WTC11 (cell line): Measurements from ENCODE around the gene RASD1. TPM values are rescaled to one million over a fixed set of nuclear protein-coding genes. Genes with fewer than 3 reads are reported as not detected.

Experiments
- ATAC-seq: fragments of 200-7000 bp; cut with Tn5 transposase; 2 replicates; pipeline ENCODE4 v1.10.0; 2021; ENCODE audit warnings: mild to moderate bottlenecking, moderate library complexity
- CTCF ChIA-PET: fragments of 300-600 bp; sonication (Branson Sonifier 250); formaldehyde crosslinking; loops from one replicate; lab custom pipeline; 2021; ENCODE audit warnings: antibody characterized with exemption; lab: Charles Lee
- POLR2A ChIA-PET: fragments of 350-600 bp; sonication (Branson Sonifier 250); formaldehyde crosslinking; loops from one replicate; lab custom pipeline; 2021; ENCODE audit warnings: antibody characterized with exemption; lab: Charles Lee
- DNase-seq: peaks from one replicate; pipeline ENCODE4 v3.0.0; 2021; ENCODE audit warnings: low spot score
- H3K27ac Mint-ChIP-seq: 2 replicates; pipeline ENCODE4 v1.8.0; 2021; ENCODE audit warnings: mixed read lengths
- H3K27me3 Mint-ChIP-seq: 2 replicates; pipeline ENCODE4 v1.8.0; 2021; ENCODE audit warnings: low read depth, mild to moderate bottlenecking, moderate library complexity, mixed read lengths
- H3K36me3 Mint-ChIP-seq: 2 replicates; pipeline ENCODE4 v1.8.0; 2021; ENCODE audit warnings: mixed read lengths
- H3K4me1 Mint-ChIP-seq: 2 replicates; pipeline ENCODE4 v1.8.0; 2022; ENCODE audit warnings: mixed read lengths
- H3K4me3 Mint-ChIP-seq: 2 replicates; pipeline ENCODE4 v1.8.0; 2021; ENCODE audit warnings: mild to moderate bottlenecking, moderate library complexity, mixed read lengths
- H3K9me3 Mint-ChIP-seq: 2 replicates; pipeline ENCODE4 v1.8.0; 2021; ENCODE audit warnings: mixed read lengths
- ATF2 ChIP-seq: sonication (generic); formaldehyde crosslinking; IDR thresholded peaks from 2 replicates; pipeline ENCODE4 v1.8.1; 2022; ENCODE audit warnings: low read depth, missing genetic modification reagents, borderline replicate concordance
- CBFB ChIP-seq: sonication (generic); formaldehyde crosslinking; IDR thresholded peaks from 2 replicates; pipeline ENCODE4 v1.8.1; 2022; ENCODE audit warnings: mild to moderate bottlenecking, low read depth, missing genetic modification reagents
- E2F4 ChIP-seq: sonication (generic); formaldehyde crosslinking; IDR thresholded peaks from 2 replicates; pipeline ENCODE4 v1.8.1; 2022; ENCODE audit warnings: low read depth, mild to moderate bottlenecking, moderate library complexity, missing genetic modification reagents, borderline replicate concordance
- FOXJ3 ChIP-seq: sonication (generic); formaldehyde crosslinking; IDR thresholded peaks from 2 replicates; pipeline ENCODE4 v1.9.0; 2021; ENCODE audit warnings: missing genetic modification reagents, mild to moderate bottlenecking, borderline replicate concordance
- FOXP1 ChIP-seq: sonication (generic); formaldehyde crosslinking; IDR thresholded peaks from 2 replicates; pipeline ENCODE4 v1.8.0; 2022; ENCODE audit warnings: missing genetic modification reagents, mild to moderate bottlenecking, moderate library complexity, borderline replicate concordance
- GABPB1 ChIP-seq: sonication (generic); formaldehyde crosslinking; IDR thresholded peaks from 2 replicates; pipeline ENCODE4 v1.8.1; 2023; ENCODE audit warnings: mild to moderate bottlenecking, missing genetic modification reagents
- MAX ChIP-seq: sonication (generic); formaldehyde crosslinking; IDR thresholded peaks from 2 replicates; pipeline ENCODE4 v1.8.0; 2022; ENCODE audit warnings: mild to moderate bottlenecking, missing genetic modification reagents
- NR1H2 ChIP-seq: sonication (generic); formaldehyde crosslinking; IDR thresholded peaks from 2 replicates; pipeline ENCODE4 v1.9.0; 2021; ENCODE audit warnings: mild to moderate bottlenecking, moderate library complexity, missing genetic modification reagents
- SMAD3 ChIP-seq: sonication (generic); formaldehyde crosslinking; IDR thresholded peaks from 2 replicates; pipeline ENCODE4 v1.8.0; 2022; ENCODE audit warnings: missing genetic modification reagents, mild to moderate bottlenecking, borderline replicate concordance
- SMAD4 ChIP-seq: sonication (generic); formaldehyde crosslinking; IDR thresholded peaks from 2 replicates; pipeline ENCODE4 v1.8.0; 2022; ENCODE audit warnings: mild to moderate bottlenecking, missing genetic modification reagents
- SOX15 ChIP-seq: fragments of 250-450 bp; sonication (Bioruptor Pico); IDR thresholded peaks from 2 replicates; pipeline ENCODE4 v1.9.0; 2021; ENCODE audit warnings: mild to moderate bottlenecking
- STAT6 ChIP-seq: sonication (generic); formaldehyde crosslinking; conservative IDR thresholded peaks from 2 replicates; pipeline ENCODE4 v1.8.1; 2023; ENCODE audit warnings: mild to moderate bottlenecking, low read depth, missing genetic modification reagents, moderate library complexity
- ZNF317 ChIP-seq: sonication (generic); formaldehyde crosslinking; IDR thresholded peaks from 2 replicates; pipeline ENCODE4 v1.8.1; 2023; ENCODE audit warnings: low read depth, mild to moderate bottlenecking, moderate library complexity, missing genetic modification reagents, borderline replicate concordance
- ZNF396 ChIP-seq: fragments of 250-450 bp; sonication (Bioruptor Pico); IDR thresholded peaks from 2 replicates; pipeline ENCODE4 v1.8.0; 2021; ENCODE audit warnings: mild to moderate bottlenecking, moderate library complexity, borderline replicate concordance
- ZNF425 ChIP-seq: fragments of 250-450 bp; sonication (Bioruptor Pico); conservative IDR thresholded peaks from 2 replicates; pipeline ENCODE4 v1.9.0; 2021; ENCODE audit warnings: mild to moderate bottlenecking
- ZSCAN18 ChIP-seq: fragments of 250-450 bp; sonication (Bioruptor Pico); IDR thresholded peaks from 2 replicates; pipeline ENCODE4 v2.1.2; 2022; ENCODE audit warnings: mild to moderate bottlenecking, moderate library complexity
- total RNA-seq: library from RNA; stranded (reverse); gene quantifications from 3 replicates; pipeline ENCODE4 v1.2.3, GENCODE V29; 2021

Gene RASD1
- total RNA-seq, 1 experiment from 2014 or later: 5.1 TPM

GRCh38 chr17:17468217-17469010 is 27.8 kb downstream of the RASD1 start:
- ChIA-PET POLR2A (no interaction called here), CTCF (interaction anchor here (1.0 kb wide), 1 partner anchor 29 kb away, joined by 5 read pairs; no protein-coding TSS in a partner anchor)
- Mint-ChIP-seq H3K27ac (no peak overlapping the region), H3K9me3 (no peaks in the 10 kb centered on the region), H3K27me3 (peaks cover 8% of the 10 kb centered on the region), H3K4me1 (no peaks in the 10 kb centered on the region), H3K4me3 (no peak overlapping the region), H3K36me3 (no peaks in the 10 kb centered on the region)
- ATAC-seq: no peak
- DNase-seq: no peak
- TF ChIP-seq ZNF425: no peak
- TF ChIP-seq ZNF317: no peak
- no peak for TF ChIP-seq SOX15
- TF ChIP-seq STAT6: no peak
- no peak for TF ChIP-seq FOXP1 (CRISPR knock-in tag)
- TF ChIP-seq SMAD3 (CRISPR knock-in tag): no peak
- TF ChIP-seq ZSCAN18 (CRISPR knock-in tag): no peak
- TF ChIP-seq ATF2 (CRISPR knock-in tag): no peak
- no peak for TF ChIP-seq ZNF396
- no peak for TF ChIP-seq GABPB1 (CRISPR knock-in tag)
- TF ChIP-seq CBFB (CRISPR knock-in tag): no peak
- no peak for TF ChIP-seq MAX
- no peak for TF ChIP-seq E2F4 (CRISPR knock-in tag)
- TF ChIP-seq NR1H2 (CRISPR knock-in tag): no peak
- TF ChIP-seq SMAD4 (CRISPR knock-in tag): no peak
- TF ChIP-seq FOXJ3 (CRISPR knock-in tag): no peak
